ENCODE data around the gene AFAP1L2. TPM values are rescaled to one million over a fixed set of nuclear protein-coding genes. Genes with fewer than 3 reads are reported as not detected.

AFAP1L2 gene
- total RNA-seq, 1 donor from 2014 or later, result 0.45 TPM

DNA sequence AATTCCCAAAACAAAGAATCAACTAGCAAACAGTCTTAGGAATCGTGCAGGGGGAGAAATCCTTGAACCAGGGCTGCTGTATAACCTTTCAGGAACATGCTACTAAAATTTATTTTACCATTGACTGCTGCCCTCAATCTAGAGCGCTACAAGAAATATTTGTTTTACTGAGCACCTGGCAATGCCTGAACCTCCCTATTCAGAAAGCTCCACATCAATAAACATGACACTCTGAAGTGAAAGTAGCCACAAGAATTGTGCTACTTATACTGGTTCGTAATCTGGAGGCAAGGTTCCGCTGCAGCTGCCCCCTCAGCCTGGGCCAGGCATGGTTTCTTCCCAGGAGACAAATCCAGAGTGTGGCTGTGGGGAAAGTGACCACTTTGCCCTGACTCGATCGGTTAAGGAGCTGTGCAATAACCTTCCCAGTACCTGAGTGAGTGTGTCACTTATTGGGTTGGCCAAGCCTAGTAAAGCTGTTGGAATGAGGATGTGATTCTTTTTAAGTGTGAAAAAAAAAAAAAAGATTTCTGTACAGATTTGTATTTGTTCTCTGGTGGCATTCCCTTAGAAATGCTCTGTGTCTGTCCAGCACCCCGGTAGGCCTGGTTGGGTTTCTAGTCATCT lies 157.5 kb downstream of the AFAP1L2 start:
- DNase-seq (ENCODE audit: low read depth), result no peak

DNA sequence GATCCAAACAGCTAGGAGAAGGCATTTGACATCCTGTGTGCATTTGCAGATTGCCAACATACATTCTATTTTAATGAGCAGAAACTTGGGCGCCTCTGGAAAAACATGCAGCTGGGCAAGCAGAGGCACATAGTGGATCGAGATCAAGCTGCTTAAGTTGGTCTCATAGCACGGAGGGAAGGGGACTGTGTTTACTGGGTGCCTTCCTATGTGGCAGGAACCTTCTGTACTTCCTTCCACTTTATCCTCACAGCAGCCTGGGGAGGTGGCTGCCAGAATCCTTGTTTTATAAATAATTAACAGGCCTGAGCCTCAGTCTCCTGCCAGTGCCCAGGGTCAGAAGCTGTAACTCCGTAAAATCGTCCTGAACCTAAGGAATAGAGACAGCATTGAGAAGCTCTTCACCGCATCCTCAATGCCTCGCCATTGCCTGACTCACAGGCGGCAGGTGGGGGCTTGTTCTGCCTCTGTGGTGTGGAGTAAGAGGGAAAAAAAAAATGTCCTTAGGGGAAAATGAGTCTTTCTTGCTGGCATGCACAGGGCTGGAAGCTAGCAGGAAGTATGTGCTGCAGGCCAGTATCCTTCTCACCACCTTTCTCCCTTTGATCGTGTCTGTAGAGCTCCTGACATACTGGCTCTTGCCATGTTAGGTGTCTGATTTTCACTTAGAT lies 159.0 kb downstream of the AFAP1L2 start:
- DNase-seq (ENCODE audit: low read depth), result no peak

Other genes starting within 250 kb of the AFAP1L2 start
- gene CCDC186, start 230.3 kb downstream of the AFAP1L2 start, total RNA-seq, result 27.0 and 35.0 TPM in 2 replicates
- gene TDRD1, start 225.1 kb downstream of the AFAP1L2 start, total RNA-seq, result 0.51 and 0.62 TPM in 2 replicates
- 0.26 and 0.45 TPM in 2 replicates for gene VWA2, start 165.2 kb downstream of the AFAP1L2 start, total RNA-seq